ENCODE data around the gene FEV.
A peak's percentile ranks its signal among the peaks of the same experiment; 100 is the strongest.

The FEV gene

GRCh38 chr2:218993345-218994315 is 8.6 kb upstream of the FEV start, which contains the start of gene CRYBA2:
Gene CRYBA2 (minus strand): TSS chr2:218993422. CDS start chr2:218993176, 246 bp downstream.
- no peak for DNase-seq

DNA sequence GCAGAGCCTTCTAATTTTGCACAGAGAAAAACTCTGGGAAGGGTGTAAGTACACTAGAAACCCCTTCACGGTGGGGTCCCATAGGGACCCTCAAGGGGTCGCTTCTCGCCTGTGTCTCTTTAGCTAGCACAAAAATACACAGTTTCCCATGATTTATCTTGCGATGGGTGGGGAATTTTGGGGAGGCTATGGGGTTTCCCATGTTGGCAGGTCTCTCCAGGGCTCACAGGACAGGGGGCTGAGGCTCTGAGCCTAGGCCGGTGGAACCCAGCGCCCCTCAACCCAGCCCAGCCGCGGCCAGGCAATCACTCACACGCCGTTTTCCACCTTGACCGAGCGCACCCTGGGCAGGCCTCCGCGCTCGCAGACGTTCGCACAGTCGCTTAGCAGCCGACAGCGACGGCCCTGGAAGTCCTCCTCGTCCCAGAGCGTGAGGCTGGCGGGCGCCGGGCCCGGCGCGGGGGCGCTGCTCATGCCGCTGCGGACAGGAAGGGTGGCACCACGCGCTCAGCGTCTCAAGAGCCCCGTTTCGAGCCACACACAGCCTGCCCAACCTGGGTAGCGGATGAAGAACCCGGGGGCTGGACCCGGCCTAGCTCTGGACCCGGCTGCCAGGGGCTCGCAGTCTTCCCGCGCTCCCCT is 7.8 kb upstream of the FEV start:
- DNase-seq: no peak

DNA sequence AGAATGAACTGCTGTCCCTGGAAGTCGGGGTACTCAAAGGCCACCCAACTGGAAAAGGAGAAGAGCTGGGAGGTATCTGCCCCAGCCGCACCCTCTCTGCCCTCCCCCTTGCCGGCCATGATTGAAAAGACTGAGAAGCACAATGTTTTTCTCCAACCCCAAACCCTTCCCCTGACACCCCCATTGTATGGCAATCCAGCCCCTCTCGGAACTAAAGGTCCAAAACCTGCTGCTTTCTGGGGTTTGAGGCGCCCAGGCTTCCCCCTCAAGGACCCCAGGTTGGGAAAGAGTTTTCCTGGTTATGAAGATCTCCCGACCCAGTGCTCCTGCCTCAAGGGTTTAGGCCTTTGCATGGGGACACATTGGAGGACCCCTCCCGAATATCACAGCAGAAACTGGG is 7.2 kb upstream of the FEV start:
- no peak for DNase-seq

GRCh38 chr2:218991674-218992168 is 6.7 kb upstream of the FEV start:
- DNase-seq: no peak

DNA sequence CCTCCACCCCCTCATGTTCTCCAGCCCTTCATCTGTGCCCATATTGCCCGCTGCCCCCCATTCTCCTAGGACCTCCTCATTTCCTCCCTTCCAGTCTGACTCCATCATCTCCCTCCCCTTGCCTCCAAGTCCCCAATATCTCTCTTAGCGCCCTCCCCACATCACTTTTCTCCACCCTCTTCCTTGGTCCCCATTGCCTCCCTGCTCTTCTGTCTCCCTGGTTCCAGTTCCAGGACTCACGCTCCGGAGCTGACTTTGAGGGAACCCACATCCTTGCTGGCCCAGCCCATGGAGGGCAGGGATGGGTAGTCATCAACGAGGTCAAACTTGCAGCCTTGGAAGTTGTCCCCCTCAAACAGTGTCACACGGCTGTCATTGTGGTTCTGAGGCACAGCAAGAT is 5.6 kb upstream of the FEV start:
- DNase-seq: no peak

DNA sequence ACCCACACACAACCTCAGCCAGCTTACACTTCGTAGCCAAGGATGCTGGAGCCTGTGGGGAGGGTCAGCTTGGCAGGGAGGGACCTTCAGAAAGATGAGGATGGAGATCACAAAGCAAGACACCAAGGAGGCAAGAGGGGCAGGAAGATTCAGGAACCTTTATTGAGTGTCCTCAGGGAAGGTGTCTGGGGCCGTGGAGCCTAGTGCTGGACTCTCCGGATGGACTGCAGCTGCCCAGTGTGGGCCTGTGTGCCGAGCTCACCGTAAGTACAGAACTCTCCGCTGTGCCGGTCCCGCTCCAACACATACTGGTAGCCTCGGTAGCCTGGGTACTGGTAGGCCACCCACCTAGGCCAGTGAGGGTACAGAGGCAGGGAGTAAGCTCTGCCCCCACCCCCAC is 5.1 kb upstream of the FEV start:
- no peak for DNase-seq

DNA sequence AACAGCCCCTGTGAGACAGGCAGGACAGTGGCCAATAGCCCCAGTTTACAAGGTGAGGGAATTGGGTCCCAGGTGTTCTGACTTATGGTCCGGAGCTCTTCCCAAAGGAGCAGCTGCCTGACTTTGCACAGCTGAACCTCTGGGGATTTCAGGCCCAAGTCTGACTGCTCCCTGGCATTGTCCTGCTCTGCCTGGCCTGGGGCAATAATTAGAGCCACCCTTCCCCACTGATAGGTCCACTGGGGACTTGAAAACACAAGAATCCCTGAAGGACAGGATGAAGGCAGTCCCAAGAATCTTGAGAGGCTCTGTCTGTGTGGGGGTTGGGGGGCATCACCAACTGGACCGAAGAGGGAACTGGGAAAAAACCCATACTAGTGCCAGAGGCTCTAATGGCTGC is 3.7 kb upstream of the FEV start:
- no peak for DNase-seq

DNA sequence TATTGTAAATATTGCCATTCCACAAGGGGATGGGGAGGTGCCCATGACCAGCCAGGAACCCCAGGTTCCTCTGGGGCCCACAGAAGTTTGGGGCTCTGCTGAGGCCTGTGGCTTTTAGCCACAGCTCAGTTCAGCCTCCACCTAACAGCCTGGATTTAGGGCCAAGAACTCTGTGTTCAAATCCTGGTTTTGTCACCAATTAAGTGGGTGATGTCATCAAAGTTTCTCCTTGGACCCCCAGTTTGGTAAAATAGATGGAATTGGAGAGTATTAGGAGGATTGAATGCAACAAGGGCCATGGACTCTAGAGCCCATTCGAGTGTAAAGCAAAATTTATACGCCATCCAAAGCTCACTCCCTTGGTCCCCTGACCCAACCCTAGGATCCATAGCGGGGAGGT is 3.2 kb upstream of the FEV start:
- no peak for DNase-seq

- no peak for DNase-seq
Observed at GRCh38 chr2:218986148-218986761, 1.3 kb upstream of the FEV start.

- DNase-seq: peak in 1 of 56 donors; percentile 21
Observed at GRCh38 chr2:218985325-218986091, 524 bp upstream of the FEV start.

GRCh38 chr2:218984239-218985020 is 554 bp downstream of the FEV start:
- no peak for DNase-seq

DNA sequence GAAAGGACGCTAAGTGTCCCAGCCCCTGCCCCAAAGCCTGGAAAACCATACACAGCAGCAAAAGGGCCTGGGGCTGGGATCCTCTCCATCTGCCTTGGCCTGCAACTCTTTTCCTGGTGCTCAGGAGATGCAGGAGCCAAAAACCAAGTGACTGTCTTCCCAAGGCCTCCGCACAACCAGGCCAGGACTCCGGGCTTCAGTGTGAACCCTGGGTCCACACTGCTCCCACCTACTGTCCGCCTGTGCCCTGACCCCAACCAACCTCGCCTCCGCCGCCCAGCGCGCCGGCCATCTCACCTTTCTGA is 1.1 kb downstream of the FEV start:
- DNase-seq: no peak

- DNase-seq: no peak
Observed at GRCh38 chr2:218983263-218983933, 1.6 kb downstream of the FEV start.

DNA sequence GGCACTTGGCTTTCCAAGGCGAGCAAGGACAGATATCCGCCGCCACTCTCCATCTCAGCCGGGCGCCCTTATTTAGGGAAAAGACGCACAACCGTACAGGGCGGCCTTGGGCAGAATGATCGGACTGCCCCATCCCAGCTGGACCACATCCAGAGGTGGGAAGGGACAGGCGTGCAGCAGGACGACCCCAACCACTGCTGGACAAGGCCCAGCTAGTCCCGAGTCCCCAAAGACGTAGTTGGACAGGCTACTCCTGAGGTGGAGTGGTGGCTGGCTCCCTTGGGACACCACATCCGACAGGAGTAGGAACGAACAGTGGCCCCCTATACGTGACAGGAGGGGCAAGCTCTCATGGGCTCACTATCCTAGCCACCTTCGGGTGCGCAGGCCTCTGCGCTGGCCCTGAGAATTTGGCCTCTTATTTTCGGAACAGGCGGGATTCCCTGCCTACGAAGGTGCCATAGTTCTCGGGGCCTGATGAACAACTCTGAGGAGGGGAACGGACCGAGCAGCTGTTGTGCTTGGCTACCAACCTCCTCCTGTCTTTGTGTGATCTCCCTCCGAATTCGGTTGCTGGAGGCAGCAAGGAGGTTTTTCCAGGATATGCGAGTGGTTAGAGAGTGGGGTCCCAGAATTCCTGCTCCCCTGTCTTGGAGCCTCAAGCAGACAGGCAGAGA is 2.3 kb downstream of the FEV start:
- no peak for DNase-seq

- DNase-seq: peak in 14 of 56 donors; percentile 14 to 65 (median 36)
Observed at GRCh38 chr2:218981881-218982585, 3.0 kb downstream of the FEV start.

DNA sequence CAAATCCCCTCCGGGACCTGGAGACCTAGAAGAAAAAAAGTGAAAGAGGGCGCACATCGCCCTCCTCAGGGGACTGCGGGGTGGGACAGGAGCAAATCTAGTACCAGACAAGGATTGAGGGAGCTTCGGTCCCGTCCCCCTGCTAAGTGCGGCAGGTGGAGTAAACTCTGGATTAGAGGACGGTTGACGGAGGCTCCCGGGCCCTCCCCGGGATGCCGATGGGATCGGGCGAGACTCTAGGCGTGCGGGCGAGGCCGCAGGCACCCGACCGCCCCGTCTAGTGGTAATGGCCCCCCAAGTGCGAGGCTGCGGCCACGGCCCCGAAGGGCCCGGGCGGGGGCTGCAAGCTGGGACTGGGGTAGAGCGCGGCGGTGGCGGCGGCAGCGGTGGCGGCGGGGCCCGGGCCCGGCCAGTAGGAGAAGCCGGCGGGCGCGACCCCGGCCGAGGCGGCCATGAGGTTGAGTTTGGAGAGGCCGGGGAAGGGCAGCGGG is 3.5 kb downstream of the FEV start:
- no peak for DNase-seq

- DNase-seq: no peak
Observed at GRCh38 chr2:218980735-218981389, 4.1 kb downstream of the FEV start.
